HG03108 (cell line): ENCODE data around the gene GATA1.

Experiments
- ATAC-seq: cut with Tn5 transposase; IDR thresholded peaks from one replicate; pipeline ENCODE4 v1.9.1; 2021; ENCODE audit warnings: moderate library complexity; ENCODE audit not compliant: unreplicated experiment

GATA1 gene

GRCh38 chrX:48839686-48840085, 53.3 kb downstream of the GATA1 start:
- no peak for ATAC-seq
